ENCODE results near the gene BTRC.

DNA sequence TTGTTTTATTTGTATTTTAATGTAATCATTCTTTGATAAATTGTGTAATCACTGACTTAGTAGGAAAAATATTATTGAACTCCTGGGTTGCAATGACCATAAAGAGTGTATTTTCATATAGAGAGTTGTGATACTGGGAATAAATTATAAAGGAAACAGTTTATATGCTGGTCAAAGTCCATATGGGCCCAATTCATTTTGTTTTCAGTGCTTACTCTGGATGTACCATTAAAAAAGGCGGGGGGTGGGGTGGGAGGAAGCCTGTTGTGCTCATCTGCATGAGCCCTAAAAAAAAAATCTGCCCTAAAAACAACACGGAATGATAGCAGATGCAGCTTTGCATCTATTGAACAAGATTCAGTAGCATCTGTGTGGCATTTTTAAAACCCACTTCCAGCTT is 114.2 kb downstream of the BTRC start:
- TF ChIP-seq POLR2A (IDR thresholded peaks at IDR 0.05) = no peak
- TF ChIP-seq, protein P1, sequence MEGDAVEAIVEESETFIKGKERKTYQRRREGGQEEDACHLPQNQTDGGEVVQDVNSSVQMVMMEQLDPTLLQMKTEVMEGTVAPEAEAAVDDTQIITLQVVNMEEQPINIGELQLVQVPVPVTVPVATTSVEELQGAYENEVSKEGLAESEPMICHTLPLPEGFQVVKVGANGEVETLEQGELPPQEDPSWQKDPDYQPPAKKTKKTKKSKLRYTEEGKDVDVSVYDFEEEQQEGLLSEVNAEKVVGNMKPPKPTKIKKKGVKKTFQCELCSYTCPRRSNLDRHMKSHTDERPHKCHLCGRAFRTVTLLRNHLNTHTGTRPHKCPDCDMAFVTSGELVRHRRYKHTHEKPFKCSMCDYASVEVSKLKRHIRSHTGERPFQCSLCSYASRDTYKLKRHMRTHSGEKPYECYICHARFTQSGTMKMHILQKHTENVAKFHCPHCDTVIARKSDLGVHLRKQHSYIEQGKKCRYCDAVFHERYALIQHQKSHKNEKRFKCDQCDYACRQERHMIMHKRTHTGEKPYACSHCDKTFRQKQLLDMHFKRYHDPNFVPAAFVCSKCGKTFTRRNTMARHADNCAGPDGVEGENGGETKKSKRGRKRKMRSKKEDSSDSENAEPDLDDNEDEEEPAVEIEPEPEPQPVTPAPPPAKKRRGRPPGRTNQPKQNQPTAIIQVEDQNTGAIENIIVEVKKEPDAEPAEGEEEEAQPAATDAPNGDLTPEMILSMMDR (IDR thresholded peaks at IDR 0.05) = no peak
